ENCODE results near the gene SRPK1. TPM values are rescaled to one million over a fixed set of nuclear protein-coding genes. Genes with fewer than 3 reads are reported as not detected.

SRPK1 gene
- total and polyA plus RNA-seq, 2 of the 8 experiments (the other 6 are each of a cell fraction or from before 2014, with no cell fraction given): 25.7 to 116 TPM

Other genes starting within 250 kb of the SRPK1 start
- 40.4 and 41.0 TPM in 2 replicates for gene FKBP5, start 232.2 kb downstream of the SRPK1 start, total RNA-seq (2021; fragmentation: NEBNext Ultra II Directional; extraction: Animal tissue kit (Norgen Biotek cat#: 25700))
- 9.3 and 14.3 TPM in 2 replicates for gene FKBP5, start 232.2 kb downstream of the SRPK1 start, polyA plus RNA-seq (2011; rRNA removed)
- gene ARMC12, start 184.1 kb downstream of the SRPK1 start, total RNA-seq (2021; fragmentation: NEBNext Ultra II Directional; extraction: Animal tissue kit (Norgen Biotek cat#: 25700)): 0.78 and 0.86 TPM in 2 replicates
- gene ARMC12, start 184.1 kb downstream of the SRPK1 start, polyA plus RNA-seq (2011; rRNA removed): 3.7 and 3.9 TPM in 2 replicates
- gene CLPSL2, start 144.5 kb downstream of the SRPK1 start, total RNA-seq (2021; fragmentation: NEBNext Ultra II Directional; extraction: Animal tissue kit (Norgen Biotek cat#: 25700)): 1.4 TPM in 2 replicates
- 3.2 and 3.4 TPM in 2 replicates for gene CLPSL2, start 144.5 kb downstream of the SRPK1 start, polyA plus RNA-seq (2011; rRNA removed)
- gene CLPSL1, start 140.1 kb downstream of the SRPK1 start, total RNA-seq (2021; fragmentation: NEBNext Ultra II Directional; extraction: Animal tissue kit (Norgen Biotek cat#: 25700)): not detected in 2 replicates
- 0.88 TPM in 1 of 2 replicates, not detected in the other for gene CLPSL1, start 140.1 kb downstream of the SRPK1 start, polyA plus RNA-seq (2011; rRNA removed)
- gene CLPS, start 123.8 kb downstream of the SRPK1 start, total RNA-seq (2021; fragmentation: NEBNext Ultra II Directional; extraction: Animal tissue kit (Norgen Biotek cat#: 25700)): not detected in 2 replicates
- not detected in 2 replicates for gene CLPS, start 123.8 kb downstream of the SRPK1 start, polyA plus RNA-seq (2011; rRNA removed)
- not detected in 2 replicates for gene LHFPL5, start 115.7 kb downstream of the SRPK1 start, total RNA-seq (2021; fragmentation: NEBNext Ultra II Directional; extraction: Animal tissue kit (Norgen Biotek cat#: 25700))
- gene LHFPL5, start 115.7 kb downstream of the SRPK1 start, polyA plus RNA-seq (2011; rRNA removed): 0.03 TPM in 1 of 2 replicates, not detected in the other
- 0.56 and 1.1 TPM in 2 replicates for gene SLC26A8, start 103.5 kb upstream of the SRPK1 start, total RNA-seq (2021; fragmentation: NEBNext Ultra II Directional; extraction: Animal tissue kit (Norgen Biotek cat#: 25700))
- gene SLC26A8, start 103.5 kb upstream of the SRPK1 start, polyA plus RNA-seq (2011; rRNA removed): 0.57 and 0.86 TPM in 2 replicates
- 33.2 and 39.3 TPM in 2 replicates for gene MAPK14, start 106.7 kb upstream of the SRPK1 start, total RNA-seq (2021; fragmentation: NEBNext Ultra II Directional; extraction: Animal tissue kit (Norgen Biotek cat#: 25700))
- 15.9 and 18.1 TPM in 2 replicates for gene MAPK14, start 106.7 kb upstream of the SRPK1 start, polyA plus RNA-seq (2011; rRNA removed)
- 14.1 and 15.2 TPM in 2 replicates for gene MAPK13, start 209.4 kb upstream of the SRPK1 start, total RNA-seq (2021; fragmentation: NEBNext Ultra II Directional; extraction: Animal tissue kit (Norgen Biotek cat#: 25700))
- gene MAPK13, start 209.4 kb upstream of the SRPK1 start, polyA plus RNA-seq (2011; rRNA removed): 10.1 and 13.5 TPM in 2 replicates